Motor neuron (in vitro differentiated cells): ENCODE measurements around the gene RASSF1. TPM values are rescaled to one million over a fixed set of nuclear protein-coding genes. Genes with fewer than 3 reads are reported as not detected.
A peak's percentile ranks its signal among the peaks of the same experiment; 100 is the strongest.

Source experiments
- ATAC-seq, 8 experiments: fragments of 200-7000 bp; cut with Tn5 transposase; replicated peaks in 6 of 8; 2 replicates each; pipeline ENCODE4 v1.8.0; 2021; ENCODE audit warnings: mild to moderate bottlenecking in 8 of 8, moderate library complexity in 8 of 8
- H3K27ac ChIP-seq, 2 donors: fragments of 250-450 bp; sonication (Bioruptor Pico); 2 replicates each; pipeline ENCODE4 v1.9.0; 2021; ENCODE audit warnings: antibody characterized with exemption in 2 of 2, mild to moderate bottlenecking in 2 of 2, moderate library complexity in 1 of 2
- H3K4me1 ChIP-seq, 2 donors: fragments of 250-450 bp; sonication (Bioruptor Pico); replicated peaks in 1 of 2; 2 replicates each; pipeline ENCODE4 v1.6.1; 2021; ENCODE audit warnings: antibody characterized with exemption in 2 of 2, mild to moderate bottlenecking in 2 of 2, moderate library complexity in 1 of 2
- H3K4me3 ChIP-seq, 5 donors: fragments of 250-450 bp; sonication (Bioruptor Pico); 2 replicates each; pipeline ENCODE4 v1.9.0; 2021; ENCODE audit warnings: antibody characterized with exemption in 5 of 5, mild to moderate bottlenecking in 5 of 5, moderate library complexity in 4 of 5
- WGBS, 10 experiments: fragments of 450-650 bp; shearing (Covaris generic); methylation state at CpG; one replicate each; pipeline ENCODE4 v1.0.0; 2022; 5-methylcytosine and 5-hydroxymethylcytosine counted together
- in situ Hi-C, 9 experiments: fragments of 400-800 bp; cut with MboI; loops; one replicate each; pipeline ENCODE4 v1.15.0; 2021; ENCODE audit warnings: low sequenced_read_pairs in 9 of 9, low pct_unique_long_range_greater_than_20kb in 2 of 9; ENCODE audit not compliant: unreplicated experiment in 9 of 9
- total RNA-seq, 8 experiments: library from RNA; unstranded; fragments of 300-600 nt; gene quantifications; 2 replicates each; pipeline versions ENCODE4 v1.2.3 to v1.2.4, GENCODE V29; 2022

The RASSF1 gene
- total RNA-seq, 8 experiments from 2014 or later = 14.0 to 21.3 (median 18.0) TPM

DNA sequence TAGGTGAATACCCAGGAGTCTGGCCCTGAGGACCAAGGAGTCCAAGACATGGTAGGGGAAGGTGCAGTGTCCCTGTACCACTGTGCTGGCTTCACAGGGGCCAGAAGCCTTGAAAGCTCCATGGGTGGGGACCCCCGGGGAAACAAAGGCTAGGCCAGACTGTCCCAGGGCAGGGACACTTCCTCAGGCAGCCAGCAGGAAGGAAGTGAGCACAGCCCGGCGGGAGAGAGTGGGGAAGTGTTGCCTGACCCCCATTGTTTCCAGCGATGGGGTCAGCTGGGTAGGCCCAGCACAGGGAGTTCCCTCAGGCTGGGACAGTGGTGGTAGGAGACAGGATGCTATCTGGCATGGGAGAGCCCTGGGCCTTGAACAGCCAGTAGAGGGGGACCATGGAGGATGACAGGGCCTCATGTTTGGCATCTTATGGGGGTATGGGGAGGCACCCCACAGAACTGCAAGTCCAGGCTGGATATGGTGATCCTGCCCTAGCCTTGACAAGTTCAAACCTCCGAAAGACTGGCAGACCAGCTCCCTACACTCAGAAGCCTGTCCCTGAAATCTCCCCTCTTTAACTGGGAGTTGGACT is 16.9 kb downstream of the RASSF1 start:
- H3K27ac ChIP-seq = no peak overlapping the region
- H3K4me1 ChIP-seq = peaks cover 29 to 36% of the 10 kb centered on the region in 2 donors
- WGBS, 10 experiments = 50 to 89% (median 67%) methylated on average over 1 to 4 of the region's 5 CpGs; no CpG with 5 or more reads in 6 of the 10 experiments
- H3K4me3 ChIP-seq = no peak overlapping the region
- in situ Hi-C loops = no loop called here
- no peak for ATAC-seq

DNA sequence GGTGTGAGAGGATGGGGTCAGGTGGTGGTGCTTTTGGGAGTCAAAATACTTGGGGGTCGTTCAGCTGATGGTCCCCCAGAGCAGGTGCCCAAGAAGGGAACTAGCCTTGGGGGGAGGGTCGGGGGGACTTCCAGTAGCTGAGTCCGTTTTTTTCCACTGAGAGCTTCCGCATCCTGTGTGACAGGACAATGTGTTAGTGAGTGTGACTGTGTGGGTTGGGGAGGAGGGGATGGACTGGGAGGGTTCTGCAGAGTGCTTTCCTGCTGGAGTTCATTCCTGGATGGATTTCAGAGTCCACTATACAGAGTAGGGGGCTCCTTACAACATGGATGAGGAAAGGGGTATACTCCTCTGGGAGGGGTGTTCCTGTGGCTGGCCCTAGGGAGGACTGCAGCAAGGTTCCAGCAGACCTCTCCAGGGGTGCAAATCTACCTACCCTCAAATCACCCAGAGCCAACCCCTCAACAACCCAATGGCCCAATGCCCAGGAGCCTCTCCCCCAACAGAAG is 17.5 kb downstream of the RASSF1 start:
- no peak for ATAC-seq
- peaks cover 29 to 32% of the 10 kb centered on the region in 2 donors for H3K4me1 ChIP-seq
- in situ Hi-C loops = no loop called here
- H3K4me3 ChIP-seq = no peak overlapping the region
- WGBS, 10 experiments = 29 to 87% (median 80%) methylated on average over 1 to 3 of the region's 4 CpGs; no CpG with 5 or more reads in 7 of the 10 experiments
- no peak overlapping the region for H3K27ac ChIP-seq

DNA sequence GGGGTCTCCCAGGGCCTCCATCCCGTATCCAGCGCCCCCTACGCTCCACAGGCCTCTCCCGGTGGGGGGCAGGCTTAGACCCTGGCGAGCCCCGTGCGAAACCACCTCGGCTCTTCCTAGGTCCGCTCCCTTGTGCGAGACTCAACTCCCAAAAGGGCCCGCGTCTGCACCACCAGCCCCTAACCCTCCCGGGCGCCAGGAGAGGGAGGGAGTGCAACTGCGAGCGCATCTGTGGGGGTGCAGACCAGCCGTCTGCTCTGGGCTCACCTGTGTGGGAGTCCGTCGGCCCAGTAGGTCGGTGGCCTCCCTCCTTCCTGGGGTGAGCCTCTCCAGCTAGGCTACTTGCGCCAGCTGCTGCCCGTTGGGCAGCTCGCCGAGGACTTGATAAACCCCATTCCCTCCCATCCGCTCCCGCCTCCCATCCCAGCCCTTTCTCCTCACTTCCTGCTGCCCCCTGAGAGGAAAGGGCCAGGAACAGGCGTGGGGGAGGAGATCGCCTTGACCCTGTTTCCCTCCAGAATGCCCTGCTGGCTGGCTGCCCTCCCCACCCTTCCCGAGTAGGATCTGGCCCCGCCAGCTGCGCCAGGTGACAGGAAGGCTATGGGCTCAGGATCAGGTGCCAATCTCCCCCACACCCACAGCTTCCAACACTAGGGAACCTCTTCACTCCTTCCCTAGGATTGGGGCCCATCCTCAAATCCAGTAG is 18.1 kb downstream of the RASSF1 start, which contains the start of gene HYAL2:
Gene HYAL2, minus strand, starts transcription at position 360 of the 706 bp plus-strand sequence. CDS start 2,256 bp downstream, outside the sequence.
- ATAC-seq = no peak
- WGBS, 10 experiments = 60 to 100% (median 72%) methylated on average over 1 to 7 of the region's 31 CpGs; no CpG with 5 or more reads in 6 of the 10 experiments
- Histone ChIP-seq H3K4me3 (peak within 1 kb of the TSS; percentile 72 to 97 (median 90)), H3K27ac (peak within 1 kb of the TSS; percentile 100), H3K4me1 (peaks cover 29 to 32% of the 10 kb centered on the region in 2 donors)
- in situ Hi-C loops = no loop called here

DNA sequence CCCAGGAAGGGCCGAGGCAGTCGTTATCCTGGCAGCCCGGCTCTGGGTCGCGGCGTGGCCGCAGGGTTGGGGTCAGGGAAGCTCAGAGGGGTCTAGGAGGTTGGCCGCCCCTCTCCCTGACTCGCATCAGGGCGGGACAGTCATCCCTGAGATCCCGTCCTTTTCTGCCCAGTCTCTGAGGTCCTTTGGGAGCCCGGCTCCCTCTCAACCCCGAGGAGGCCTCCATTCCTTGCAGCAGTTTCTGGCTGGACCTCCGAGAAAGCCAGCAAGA is 18.6 kb downstream of the RASSF1 start:
- Histone ChIP-seq H3K4me3 (peak overlapping the region; percentile 72 to 97 (median 90)), H3K4me1 (peaks cover 25 to 29% of the 10 kb centered on the region in 2 donors), H3K27ac (peak overlapping the region; percentile 100)
- in situ Hi-C loops = no loop called here
- ATAC-seq = no peak
- WGBS, 10 experiments = 46 to 60% methylated on average over 1 to 3 of the region's 14 CpGs; no CpG with 5 or more reads in 8 of the 10 experiments

DNA sequence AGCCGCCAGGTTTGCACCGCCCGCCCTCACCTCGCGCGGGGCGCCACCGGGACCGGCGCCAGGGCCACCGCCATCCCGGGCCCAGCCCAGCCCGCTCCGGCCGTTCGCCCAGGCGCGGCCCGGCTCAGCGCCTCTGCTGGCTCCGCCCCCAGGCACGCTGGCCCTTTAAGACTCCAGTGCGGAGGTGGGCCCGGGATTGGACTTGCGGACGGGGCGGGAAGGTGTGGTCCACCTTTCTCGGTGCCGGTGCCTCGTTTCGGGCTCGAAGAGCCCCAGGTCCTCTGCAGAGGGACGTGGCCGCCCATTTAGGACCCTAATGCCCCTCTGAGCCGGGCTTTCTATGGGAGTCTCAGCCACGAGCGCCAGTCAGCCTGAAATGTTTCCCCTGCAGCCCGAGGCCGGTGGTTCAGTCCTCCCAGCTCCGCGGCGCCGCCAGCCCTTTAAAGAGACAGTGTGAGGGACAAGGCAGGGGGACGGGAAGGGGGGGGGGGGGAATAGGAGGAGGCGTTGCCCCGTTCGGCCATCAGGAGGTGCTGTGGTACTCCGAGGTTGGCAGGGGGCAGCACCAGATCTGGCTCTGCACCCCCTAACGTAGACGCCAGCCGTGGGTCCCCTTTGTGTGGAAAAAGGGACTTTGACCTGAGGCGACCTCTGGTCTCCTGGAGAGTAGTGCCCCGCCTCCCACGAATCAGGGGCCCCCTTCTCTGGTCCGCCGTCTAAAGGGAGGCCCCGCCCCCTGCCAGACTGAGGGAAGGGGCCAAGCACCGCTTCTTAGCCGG is 19.1 kb downstream of the RASSF1 start:
- peak; percentile 82 to 90 (median 88) for ATAC-seq
- Histone ChIP-seq H3K4me3 (peak overlapping the region; percentile 72 to 97 (median 90)), H3K4me1 (peaks cover 22 to 30% of the 10 kb centered on the region in 2 donors), H3K27ac (peak overlapping the region; percentile 100)
- in situ Hi-C loops = no loop called here
- 0 to 7% (median 0%) methylated on average over 4 to 10 of the region's 59 CpGs; no CpG with 5 or more reads in 5 of the 10 experiments for whole genome bisulfite sequencing, 10 experiments

DNA sequence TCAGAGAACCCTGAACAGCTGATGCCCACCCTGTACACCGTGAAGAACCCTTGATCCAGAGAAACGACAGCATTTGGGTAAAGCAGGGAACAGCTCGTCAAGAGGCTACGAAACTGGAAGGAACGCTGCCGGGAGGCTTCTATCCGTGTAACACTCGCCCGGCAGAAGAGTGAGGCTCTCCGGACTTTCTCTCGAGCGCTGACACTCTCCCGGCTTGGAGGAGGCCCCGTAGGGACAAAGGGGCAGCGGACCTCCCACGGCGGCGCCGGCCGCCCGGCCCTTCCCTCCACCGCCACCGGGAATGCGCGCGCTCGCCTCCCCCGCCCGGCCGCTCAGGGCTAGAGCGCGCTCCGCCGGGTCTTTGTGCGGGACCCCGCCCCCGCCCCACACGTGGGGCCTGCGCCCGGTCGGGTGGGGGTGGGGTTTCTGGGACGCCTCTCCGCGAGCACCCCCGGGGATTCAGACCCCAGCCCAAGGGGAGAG is 19.7 kb downstream of the RASSF1 start:
- peak; percentile 55 to 79 (median 76) for ATAC-seq
- Histone ChIP-seq H3K4me1 (peaks cover 22 to 30% of the 10 kb centered on the region in 2 donors), H3K4me3 (peak overlapping the region; percentile 72 to 97 (median 90)), H3K27ac (peak overlapping the region; percentile 100)
- 0 to 7% (median 0%) methylated on average over 1 to 6 of the region's 45 CpGs; no CpG with 5 or more reads in 3 of the 10 experiments for WGBS, 10 experiments
- in situ Hi-C loops = no loop called here

DNA sequence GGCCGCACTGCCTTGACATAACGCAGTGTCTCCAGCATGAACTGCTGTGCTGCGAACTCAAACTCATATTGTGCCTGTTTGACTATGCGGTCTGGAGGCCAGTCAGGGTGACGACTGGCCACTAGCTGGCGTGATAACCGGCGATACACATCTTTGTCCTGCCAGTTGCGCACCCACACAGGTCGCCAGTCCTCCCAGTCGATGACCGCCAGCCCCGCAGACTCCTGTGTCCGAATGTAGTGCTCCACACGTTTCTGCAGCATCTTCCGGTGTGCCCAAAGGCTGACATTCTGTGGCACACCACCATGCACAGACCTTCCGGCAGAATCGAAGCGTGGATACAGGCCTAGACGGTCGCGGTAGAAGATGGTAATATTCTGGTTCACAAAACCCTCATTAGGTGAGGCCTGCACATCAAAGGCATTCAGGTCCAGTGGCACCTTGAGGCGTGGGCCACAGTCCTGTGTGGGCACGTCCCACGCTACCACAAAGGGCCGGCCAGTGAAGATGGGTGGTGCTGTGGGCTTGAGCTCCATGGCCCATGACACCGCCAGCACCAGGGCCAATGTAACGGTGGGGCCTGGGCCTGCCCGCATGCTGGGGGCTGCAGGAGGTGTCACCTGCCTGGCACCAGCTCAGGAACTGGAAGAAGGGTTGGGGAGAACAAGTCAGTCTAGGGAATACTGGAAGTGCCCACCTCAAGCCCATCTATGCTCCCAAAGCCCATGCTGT is 20.6 kb downstream of the RASSF1 start:
- peak overlapping the region; percentile 72 to 97 (median 90) for H3K4me3 ChIP-seq
- in situ Hi-C loops = no loop called here
- 76 to 83% (median 81%) methylated on average over 2 to 13 of the region's 29 CpGs; no CpG with 5 or more reads in 6 of the 10 experiments for WGBS, 10 experiments
- H3K4me1 ChIP-seq = peaks cover 22 to 30% of the 10 kb centered on the region in 2 donors
- no peak for ATAC-seq
- H3K27ac ChIP-seq = peak overlapping the region; percentile 100

DNA sequence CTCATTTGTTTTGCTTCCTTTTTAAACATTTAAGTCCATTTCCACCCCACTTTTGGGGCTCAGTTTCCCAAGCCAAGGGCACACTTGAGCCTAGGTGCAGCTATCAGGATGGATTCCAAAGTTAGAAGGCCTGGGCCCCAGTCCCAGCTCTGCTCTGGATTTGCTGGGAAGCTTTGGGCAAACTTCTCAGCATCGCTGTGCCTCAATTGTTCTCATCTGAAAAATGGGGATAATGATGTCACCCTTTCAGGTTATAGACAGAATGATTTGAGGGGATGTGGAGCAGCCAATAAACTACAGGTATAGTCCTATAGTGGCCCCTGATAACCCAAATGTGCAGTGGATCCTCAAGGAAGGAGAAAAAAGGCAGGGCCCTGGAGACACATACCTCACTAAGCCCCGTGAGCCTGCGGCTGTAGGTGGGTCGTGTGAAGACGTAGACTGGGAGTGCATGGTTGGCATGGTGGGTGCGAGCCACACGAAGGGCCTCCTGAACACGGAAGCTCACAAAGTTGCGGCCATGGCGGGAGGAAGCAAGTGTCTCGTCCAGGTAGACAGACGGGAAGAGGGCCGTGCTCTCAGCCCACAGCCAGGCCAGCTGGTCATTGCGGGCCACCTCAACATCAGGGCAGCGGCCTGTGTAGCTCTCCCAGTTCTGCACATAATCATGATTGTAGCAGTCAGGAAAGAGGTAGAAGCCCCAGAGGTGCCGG is 21.3 kb downstream of the RASSF1 start:
- ATAC-seq = no peak
- 79 to 100% (median 90%) methylated on average over 1 to 10 of the region's 16 CpGs; no CpG with 5 or more reads in 3 of the 10 experiments for WGBS, 10 experiments
- Histone ChIP-seq H3K4me3 (no peak overlapping the region), H3K27ac (no peak overlapping the region), H3K4me1 (peaks cover 22 to 28% of the 10 kb centered on the region in 2 donors)
- in situ Hi-C loops = no loop called here

DNA sequence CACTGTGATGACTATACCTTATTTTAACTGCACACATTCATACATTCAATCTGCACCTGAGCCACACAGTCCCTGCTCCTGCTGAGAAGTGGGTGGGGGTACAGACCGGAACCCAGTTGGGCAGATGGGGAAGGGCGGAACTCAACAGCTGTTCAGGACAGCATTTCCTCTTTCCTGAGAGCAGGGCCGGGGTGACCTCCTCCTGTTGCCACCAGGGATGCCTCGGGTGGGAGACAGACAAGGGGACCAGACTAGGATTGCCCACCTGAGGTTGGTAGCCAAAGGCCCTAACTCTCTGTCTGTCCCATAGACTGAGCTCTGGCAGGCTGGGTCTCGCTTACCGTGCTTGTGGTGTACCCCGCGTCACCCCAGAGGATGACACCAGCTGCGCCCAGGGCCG is 22.0 kb downstream of the RASSF1 start:
- peaks cover 22 to 26% of the 10 kb centered on the region in 2 donors for H3K4me1 ChIP-seq

DNA sequence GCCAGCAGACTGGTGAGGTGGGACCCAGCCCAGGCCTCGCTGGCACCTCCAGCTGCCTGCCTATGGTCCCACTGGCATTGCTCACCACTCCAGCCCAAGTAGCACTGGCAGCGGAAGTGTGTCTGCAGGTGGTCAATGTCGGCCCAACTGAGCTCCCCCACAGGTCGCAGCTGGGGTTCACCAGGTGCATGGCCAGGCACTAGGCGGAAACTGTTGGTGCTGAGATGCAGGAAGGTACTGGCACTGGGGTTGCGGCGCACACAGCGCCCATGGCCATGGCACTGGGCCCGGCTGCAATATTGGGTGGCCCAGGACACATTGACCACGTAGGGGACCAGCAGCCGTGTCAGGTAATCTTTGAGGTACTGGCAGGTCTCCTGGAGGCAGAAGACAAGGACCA is 22.5 kb downstream of the RASSF1 start:
- Histone ChIP-seq H3K27ac (no peak overlapping the region), H3K4me1 (peaks cover 22 to 26% of the 10 kb centered on the region in 2 donors), H3K4me3 (no peak overlapping the region)
- no peak for ATAC-seq
- in situ Hi-C loops = no loop called here
- 80 to 100% (median 95%) methylated on average over 1 to 5 of the region's 11 CpGs; no CpG with 5 or more reads in 5 of the 10 experiments for WGBS, 10 experiments

More for the DNA sequence above, 22.0 kb downstream of the RASSF1 start:
- no peak for ATAC-seq
- WGBS, 10 experiments = 78 to 100% (median 91%) methylated on average over 1 to 7 of the region's 10 CpGs; no CpG with 5 or more reads in 4 of the 10 experiments
- H3K4me3 ChIP-seq = no peak overlapping the region
- no peak overlapping the region for H3K27ac ChIP-seq
- in situ Hi-C loops = no loop called here

DNA sequence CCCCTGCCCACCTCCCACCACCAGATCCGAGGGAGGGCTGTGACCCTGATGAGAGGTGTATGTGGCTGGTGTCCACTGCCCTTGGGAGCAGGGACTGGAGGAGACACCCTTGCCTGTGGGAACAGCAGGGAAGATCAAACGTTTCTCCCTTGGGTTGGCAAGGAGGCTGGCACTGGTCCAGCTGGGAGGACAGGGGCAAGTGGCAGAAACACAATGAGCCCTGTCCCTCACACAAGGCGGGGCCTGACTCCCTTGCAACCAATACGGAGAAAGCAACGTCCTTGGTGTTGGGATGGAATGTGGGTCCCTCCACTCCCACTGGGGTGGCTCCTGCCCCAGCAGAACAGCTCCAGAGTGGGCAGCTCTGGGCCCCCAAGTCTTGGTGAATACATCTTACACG is 23.3 kb downstream of the RASSF1 start:
- no peak overlapping the region for H3K27ac ChIP-seq
- no peak overlapping the region for H3K4me3 ChIP-seq
- 40 to 100% (median 80%) methylated on average over 1 to 4 of the region's 6 CpGs; no CpG with 5 or more reads in 4 of the 10 experiments for WGBS, 10 experiments
- H3K4me1 ChIP-seq = peaks cover 18 to 21% of the 10 kb centered on the region in 2 donors
- no peak for ATAC-seq
- in situ Hi-C loops = no loop called here
